GM19452 (cell line): ENCODE measurements around the gene SOST.

Source experiments
- ATAC-seq: cut with Tn5 transposase; IDR thresholded peaks from one replicate; pipeline ENCODE4 v1.9.1; 2021; ENCODE audit not compliant: unreplicated experiment

SOST gene

DNA sequence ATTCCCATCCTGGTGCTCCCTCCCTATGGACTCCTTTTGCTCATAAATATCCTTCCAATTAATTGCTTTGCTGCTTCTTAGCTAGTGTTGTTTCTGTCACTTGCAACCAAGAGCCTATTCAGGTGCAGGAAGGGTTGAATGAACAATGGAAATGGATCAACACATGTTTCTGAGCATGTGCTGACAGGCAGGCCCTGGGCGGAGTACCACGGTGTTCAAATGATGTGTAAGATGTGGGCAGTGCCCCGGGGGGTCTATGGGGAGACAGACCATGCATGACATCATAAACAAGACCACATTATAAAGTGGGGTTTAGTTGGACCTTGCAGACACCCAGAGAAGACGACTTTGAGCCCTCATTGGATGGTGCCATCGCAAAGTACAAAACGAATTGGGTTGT is 48.5 kb downstream of the SOST start:
- no peak for ATAC-seq

DNA sequence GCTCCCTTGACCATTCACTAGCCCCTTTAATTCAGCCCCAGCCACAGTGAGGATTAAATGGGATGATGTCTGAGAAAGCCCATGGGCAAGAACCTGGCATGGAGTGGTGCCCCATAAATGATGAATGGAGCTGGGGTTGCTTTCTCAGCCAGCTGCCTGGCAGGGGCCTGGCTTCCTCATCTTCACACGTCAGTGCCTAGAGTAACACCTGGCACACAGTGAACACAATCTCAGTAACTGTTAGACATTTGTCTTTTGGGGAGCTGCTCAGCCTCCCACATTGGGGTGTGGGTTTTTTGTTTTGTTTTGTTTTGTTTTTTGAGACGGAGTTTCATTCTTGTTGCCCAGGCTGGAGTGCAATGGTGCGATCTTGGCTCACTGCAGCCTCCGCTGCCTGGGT is 49.4 kb downstream of the SOST start:
- no peak for ATAC-seq

DNA sequence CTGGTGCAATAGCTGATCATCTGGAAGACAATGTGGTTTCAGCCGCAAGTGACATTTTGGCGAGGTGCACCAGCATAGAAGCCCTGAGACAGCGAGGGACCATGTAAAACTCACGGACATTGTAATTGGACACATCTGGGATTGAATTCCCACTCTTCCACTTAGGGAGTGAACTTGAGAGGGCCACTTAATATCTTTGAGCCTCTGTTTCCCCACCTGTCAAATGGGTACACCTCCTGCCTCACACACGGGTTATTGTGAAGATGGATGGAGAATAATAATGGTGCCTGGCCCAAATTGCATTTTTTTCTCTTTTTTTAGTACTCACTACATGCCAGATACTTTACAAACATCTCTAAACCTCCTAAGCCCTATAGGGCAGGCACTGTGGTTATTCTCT is 51.4 kb downstream of the SOST start:
- ATAC-seq, result no peak

DNA sequence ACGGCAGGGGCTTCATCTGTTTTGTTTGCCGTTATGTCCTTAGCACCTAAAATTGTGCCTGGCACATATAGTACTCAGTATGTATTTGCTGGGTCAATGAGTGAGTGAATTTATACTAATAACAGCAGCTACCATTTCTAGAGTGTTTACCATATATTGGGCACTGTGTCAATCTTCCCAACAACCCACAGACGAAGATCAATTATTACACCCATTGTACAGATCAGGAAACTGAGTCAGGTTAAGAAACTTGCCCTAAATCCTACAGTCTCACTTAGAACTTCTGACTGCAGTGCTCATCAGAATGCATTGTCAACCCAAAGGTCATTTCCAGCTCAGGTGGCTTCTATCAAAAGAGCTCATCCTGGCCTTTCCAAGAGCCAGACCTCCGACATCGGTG is 52.4 kb downstream of the SOST start:
- no peak for ATAC-seq
